ENCODE data around the gene DNAJB6. TPM values are rescaled to one million over a fixed set of nuclear protein-coding genes. Genes with fewer than 3 reads are reported as not detected.

Gene DNAJB6
- total RNA-seq, 1 donor = 86.6 TPM

- no peak for DNase-seq (ENCODE audit: low read depth)
- TF ChIP-seq CTCF (IDR thresholded peaks at IDR 0.05; ENCODE audit: insufficient read depth, low read length) = no peak
- H3K4me3 ChIP-seq (ENCODE audit: low read depth, low read length) = no peak overlapping the region
These were observed 99.3 kb downstream of the DNAJB6 start for GRCh38 chr7:157436076-157436475.

GRCh38 chr7:157436763-157437480 lies 100.1 kb downstream of the DNAJB6 start:
- no peak for TF ChIP-seq CTCF (IDR thresholded peaks at IDR 0.05; ENCODE audit: insufficient read depth, low read length)
- no peak overlapping the region for H3K4me3 ChIP-seq (ENCODE audit: low read depth, low read length)
- DNase-seq (ENCODE audit: low read depth) = no peak

DNA sequence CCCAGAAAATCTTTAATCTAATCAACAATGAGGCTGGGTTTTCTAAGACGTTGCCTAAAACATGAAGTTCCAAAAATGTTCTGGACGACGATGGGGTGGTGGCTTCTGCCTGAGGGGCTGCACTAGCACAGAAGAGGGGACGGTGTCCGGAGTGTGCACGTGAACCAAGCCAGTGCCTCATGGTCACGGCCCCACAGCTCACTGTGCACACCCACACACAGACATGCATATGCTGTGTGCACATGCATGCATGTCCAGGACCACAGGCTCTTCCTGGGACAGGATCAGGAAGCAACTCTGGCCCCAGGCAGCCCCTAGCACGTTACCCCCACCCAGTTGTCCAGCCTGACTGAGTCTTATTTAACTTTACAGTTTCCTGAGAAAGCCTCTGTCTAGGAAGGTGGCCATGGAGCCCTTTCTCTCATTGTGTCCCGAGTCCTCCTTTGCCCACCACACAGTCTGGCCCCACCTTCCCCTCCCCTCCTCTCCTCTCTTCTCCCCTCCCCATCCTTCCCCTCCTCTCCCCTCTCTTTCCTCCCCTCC lies 100.8 kb downstream of the DNAJB6 start:
- no peak for TF ChIP-seq CTCF (IDR thresholded peaks at IDR 0.05; ENCODE audit: insufficient read depth, low read length)
- no peak overlapping the region for H3K4me3 ChIP-seq (ENCODE audit: low read depth, low read length)
- no peak for DNase-seq (ENCODE audit: low read depth)

DNA sequence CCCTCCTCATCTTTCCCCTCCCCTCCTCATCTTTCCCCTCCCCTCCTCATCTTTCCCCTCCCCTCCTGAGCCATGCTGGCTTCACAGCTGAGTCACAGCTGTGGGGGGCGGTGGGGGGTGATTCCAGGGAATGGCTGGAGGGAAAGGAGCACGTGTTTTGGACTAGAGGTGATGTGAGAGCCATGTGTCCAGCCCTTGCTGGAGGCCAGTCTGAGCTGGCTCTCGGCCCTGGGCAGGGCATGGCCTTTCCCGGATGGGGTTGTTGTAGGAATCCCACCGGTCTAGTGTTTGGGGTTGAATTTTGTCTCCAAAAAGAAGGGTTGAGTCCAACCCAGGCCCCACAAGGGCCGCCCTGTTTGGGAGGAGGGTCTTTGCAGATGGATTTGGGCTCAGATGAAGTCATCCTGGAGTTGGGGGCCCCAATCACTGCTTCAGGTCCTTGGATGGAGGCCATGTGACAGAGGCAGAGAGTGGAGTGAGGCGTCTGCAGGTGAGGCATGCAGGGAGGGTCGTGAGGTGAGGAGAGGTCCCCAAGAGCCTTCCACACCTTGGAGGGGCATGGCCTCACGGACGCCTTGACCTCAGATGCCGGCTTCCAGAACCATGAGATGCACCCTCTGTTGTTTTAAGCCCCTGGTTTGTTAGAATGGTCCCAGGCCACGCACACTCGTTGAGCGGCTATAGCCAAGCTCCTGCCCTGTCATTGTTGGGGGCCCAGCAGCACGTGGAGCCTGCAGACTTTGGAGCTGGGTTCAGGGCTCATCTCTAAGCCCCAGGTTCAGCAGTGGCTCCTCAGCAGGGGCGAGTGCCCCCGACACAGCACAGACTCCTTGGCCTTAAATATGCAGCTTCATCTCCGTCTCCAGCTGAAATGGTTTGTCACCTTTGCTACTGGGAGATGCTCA lies 101.6 kb downstream of the DNAJB6 start:
- no peak for TF ChIP-seq CTCF (IDR thresholded peaks at IDR 0.05; ENCODE audit: insufficient read depth, low read length)
- no peak for DNase-seq (ENCODE audit: low read depth)
- H3K4me3 ChIP-seq (ENCODE audit: low read depth, low read length) = no peak overlapping the region

- TF ChIP-seq CTCF (IDR thresholded peaks at IDR 0.05; ENCODE audit: insufficient read depth, low read length) = no peak
- H3K4me3 ChIP-seq (ENCODE audit: low read depth, low read length) = no peak overlapping the region
- DNase-seq (ENCODE audit: low read depth) = no peak
These were observed 102.3 kb downstream of the DNAJB6 start for GRCh38 chr7:157439149-157439548.

DNA sequence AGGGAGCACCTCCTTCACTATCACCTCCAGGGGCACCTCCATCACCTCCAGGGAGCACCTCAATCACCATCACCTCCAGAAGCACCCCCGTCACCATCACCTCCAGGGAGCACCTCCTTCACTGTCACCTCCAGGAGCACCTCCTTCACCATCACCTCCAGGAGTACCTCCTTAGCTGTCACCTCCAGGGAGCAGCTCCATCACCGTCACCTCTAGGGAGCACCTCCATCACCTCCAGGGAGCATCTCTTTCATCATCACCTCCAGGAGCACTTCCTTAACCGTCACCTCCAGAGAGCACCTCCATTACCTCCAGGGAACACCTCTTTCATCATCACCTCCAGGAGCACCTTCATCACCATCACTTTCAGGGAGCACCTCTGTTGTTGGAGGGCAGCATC lies 103.0 kb downstream of the DNAJB6 start:
- no peak overlapping the region for H3K4me3 ChIP-seq (ENCODE audit: low read depth, low read length)
- TF ChIP-seq CTCF (IDR thresholded peaks at IDR 0.05; ENCODE audit: insufficient read depth, low read length) = no peak
- DNase-seq (ENCODE audit: low read depth) = no peak
